Hematopoietic multipotent progenitor cell treated with erythropoietin and hydrocortisone succinate and interleukin-3 and kit ligand, for 6 days (in vitro differentiated cells): Measurements from ENCODE around the gene MYBPC2.

Source experiments
- DNase-seq: peaks from one replicate; pipeline ENCODE4 v3.0.0-alpha.2; 2015

Gene MYBPC2

GRCh38 chr19:50482271-50482855 is 49.7 kb downstream of the MYBPC2 start:
- no peak for DNase-seq

- no peak for DNase-seq
Observed at GRCh38 chr19:50482916-50483315, 50.2 kb downstream of the MYBPC2 start.

- DNase-seq, result no peak
Observed at GRCh38 chr19:50485284-50485955, 52.7 kb downstream of the MYBPC2 start.

GRCh38 chr19:50486823-50487515 is 54.3 kb downstream of the MYBPC2 start:
- peak; percentile 77 for DNase-seq

GRCh38 chr19:50488389-50489194 is 55.9 kb downstream of the MYBPC2 start:
- DNase-seq, result no peak

- DNase-seq, result no peak
Observed at GRCh38 chr19:50489461-50490011, 56.8 kb downstream of the MYBPC2 start.

- DNase-seq, result no peak
Observed at GRCh38 chr19:50490411-50490811, 57.7 kb downstream of the MYBPC2 start.

GRCh38 chr19:50490991-50491472 is 58.3 kb downstream of the MYBPC2 start:
- no peak for DNase-seq

DNA sequence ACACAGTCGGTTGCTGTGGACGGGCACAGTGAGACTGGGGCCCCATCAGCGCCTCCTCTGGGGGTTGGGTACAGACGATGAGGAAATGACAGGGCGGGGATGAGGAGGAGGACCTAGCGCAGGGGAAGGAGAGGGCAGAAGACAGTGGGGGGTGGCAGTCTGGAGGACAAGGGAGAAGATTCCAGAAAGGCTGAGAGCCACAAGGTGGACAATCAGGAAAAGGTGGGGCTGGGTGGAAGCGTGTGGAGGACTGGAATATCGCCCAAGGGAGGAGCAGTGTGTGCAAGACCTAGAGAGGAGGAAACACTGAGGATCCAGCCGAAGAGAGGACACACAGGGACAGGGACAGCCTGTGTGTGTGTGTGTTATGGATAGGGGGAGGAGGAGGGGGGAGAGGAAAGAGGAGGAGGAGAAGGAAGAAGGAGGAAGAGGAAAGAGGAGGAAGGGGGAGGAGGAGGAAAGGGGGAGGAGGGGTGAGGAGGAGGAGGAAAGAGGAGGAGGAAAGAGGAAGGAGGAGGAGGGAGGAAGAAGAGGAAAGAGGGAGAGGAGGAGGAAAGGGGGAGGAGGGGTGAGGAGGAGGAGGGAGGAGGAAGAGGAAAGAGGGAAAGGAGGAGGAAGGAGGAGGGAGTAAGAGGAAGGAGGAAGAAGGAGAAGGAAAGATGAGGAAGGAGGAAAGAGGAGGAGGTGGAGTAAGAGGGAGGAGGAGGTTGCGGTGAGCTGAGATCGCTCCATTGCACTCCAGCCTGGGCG is 59.8 kb downstream of the MYBPC2 start:
- DNase-seq, result peak; percentile 57

DNA sequence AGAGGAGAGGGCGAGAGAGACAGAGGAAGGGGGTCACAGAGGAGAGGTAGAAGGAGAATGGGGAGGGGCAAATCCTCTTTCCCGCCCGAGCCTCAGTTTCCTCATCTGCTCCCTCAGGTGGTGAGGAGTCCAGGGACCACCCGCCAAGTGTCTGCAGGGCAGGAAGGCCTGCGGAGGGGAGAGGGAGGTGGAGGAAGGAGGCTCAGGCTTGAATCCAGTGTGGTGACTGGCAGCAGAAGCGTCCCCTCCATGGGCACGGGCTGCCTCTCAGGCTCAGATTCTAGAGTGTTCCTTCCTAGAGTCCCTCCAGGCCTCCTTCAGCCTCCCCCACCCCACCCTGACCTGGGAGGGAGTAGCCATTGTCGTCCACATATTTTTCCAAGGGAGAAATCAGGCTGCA is 60.5 kb downstream of the MYBPC2 start:
- DNase-seq, result no peak

GRCh38 chr19:50494186-50495019 is 61.7 kb downstream of the MYBPC2 start:
- DNase-seq, result no peak

DNA sequence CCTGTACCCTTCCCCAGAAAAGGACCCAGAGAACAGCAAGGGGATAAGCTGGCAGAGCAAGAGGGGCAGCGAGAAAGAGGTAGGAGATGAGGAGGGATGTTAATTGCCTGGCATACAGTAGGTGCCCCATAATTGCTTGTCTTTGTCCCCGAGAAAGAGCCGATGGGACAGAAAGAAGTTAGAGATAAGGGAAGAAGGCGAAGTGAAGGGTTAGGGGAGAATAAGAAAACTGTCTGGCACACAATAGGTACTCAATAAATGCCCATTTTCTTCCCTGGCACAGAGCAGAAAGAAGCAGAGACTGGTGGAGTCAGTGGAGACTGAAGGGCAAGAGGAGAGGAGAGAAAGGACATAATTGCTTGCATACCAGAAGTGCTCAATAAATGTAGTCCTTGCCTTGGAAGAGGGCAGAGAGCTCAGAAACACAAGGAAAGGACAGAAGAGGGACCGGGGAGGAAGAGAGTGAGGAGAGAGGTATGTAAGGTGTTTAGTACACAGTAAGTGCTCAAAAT is 62.4 kb downstream of the MYBPC2 start:
- DNase-seq, result no peak

DNA sequence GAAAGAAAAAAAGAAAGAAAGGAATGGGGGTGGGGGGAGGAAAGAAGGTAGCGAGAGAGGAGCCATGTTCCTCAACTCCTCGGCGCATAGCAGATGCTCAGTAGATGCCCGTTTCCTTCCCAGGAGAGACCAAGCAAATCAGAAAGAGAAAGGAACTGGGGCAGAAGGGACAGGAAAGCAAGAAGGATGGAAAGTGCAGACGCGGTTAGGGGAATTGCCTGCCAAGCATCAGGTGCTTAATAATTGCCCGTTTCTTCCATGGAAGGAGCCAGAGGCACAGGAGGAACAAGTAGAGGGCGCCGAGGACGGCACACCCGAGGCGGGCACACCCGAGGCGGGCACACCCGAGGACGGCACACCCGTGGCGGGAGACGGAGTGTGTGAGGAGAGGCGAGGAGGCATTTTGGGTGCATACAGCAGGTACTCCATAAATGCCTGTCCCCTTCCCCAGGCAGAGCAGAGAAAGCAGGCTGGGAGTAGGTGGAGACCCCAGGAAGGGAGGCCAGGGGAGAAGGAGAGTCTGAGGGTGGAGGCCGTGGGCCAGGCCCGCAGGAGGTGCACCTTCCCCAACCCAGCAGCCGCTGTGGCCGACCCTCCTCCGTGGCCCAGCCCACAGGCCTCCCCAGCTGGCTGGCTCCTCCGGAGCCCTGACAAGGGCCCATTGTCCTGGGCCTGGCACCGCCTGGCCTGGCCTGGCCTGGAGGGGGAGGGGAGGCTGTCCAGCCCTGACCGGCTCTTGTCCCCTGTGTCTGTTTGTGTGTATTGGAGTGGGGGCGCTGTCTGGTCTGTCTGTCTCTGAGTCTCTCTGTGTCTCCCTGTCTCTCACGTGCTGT is 63.7 kb downstream of the MYBPC2 start:
- peak; percentile 16 for DNase-seq

DNA sequence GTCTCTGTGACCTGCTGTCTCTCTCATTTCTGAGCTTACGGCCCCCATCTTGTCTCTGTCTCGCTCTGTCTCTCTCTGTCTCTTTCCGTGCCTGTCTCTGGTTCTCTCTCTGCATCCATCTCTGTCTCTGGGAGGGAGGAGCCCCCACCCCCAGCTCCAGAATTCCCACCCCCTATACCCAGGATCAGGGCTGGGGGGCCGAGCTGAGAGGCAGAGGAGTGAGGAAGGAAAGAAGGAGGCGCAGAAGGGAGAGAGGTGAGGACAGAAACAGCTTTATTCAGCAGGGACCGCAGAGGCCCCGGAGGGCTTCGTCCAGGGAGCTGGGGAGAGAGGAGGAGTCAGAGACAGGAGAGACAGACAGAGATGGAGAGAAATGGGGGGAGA is 64.3 kb downstream of the MYBPC2 start:
- DNase-seq, result no peak

DNA sequence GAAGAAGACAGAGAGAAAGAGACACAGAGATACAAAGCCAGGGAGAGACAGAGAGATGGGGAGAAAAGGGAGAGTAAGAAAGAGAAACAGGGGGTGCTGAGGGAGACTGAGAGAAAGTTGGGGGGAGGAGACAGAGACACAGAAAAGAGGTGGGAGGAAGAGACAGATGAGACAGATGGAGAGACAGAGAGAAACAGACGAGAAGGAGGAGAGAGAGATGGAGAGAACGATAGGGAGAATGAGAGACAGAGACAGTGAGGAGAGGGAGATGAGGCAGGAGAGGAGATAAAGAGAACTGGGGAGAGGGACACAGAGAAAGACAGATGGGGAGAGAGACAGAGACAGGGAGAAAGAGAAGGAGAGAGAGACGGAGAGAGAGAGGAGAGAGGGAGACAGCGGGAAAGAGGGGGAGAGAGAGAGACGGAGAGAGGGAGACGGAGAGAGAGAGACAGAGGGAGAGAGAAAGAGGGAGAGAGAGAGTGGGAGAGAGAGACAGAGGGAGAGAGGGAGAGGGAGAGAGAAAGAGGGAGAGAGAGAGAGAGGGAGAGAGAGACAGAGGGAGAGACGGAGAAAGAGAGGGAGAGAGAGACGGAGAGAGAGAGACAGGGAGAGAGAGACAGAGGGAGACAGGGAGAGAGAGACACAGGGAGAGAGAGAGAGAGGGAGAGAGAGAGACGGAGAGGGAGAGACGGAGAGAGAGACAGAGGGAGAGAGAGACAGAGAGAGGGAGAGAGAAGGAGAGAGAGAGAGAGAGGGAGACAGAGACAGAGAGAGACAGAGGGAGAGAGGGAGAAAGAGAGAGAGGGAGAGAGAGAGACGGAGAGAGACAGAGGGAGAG is 65.7 kb downstream of the MYBPC2 start:
- DNase-seq, result no peak

GRCh38 chr19:50500060-50500752 is 67.5 kb downstream of the MYBPC2 start:
- peak; percentile 44 for DNase-seq

GRCh38 chr19:50500753-50501151 is 68.1 kb downstream of the MYBPC2 start:
- no peak for DNase-seq

DNA sequence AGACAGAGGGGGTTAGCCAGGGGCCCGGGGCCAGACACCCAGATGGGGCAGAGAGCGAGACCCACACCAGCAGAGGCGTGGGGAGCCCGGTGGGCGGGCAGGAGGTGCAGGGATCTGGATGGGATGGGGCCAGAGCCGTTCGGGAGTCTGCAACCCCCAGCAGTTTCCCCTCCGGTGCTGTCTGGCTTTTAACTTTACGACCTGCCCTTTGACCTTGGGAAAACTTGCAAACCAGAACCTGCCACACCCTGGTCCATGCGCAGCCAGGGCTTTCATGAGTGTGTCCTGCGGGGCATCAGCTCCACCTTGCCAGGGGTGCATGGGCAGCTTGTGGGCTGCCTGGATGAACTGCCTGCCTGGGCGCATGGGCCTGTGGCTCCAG is 68.5 kb downstream of the MYBPC2 start:
- no peak for DNase-seq
